Mucosa of stomach (tissue), 1 donor: Measurements from ENCODE around the gene OXLD1.
"Not testable (repeated sequence)": the region's sequence is repeated elsewhere in the genome, so short reads cannot be mapped to it uniquely, and the experiment has no call there.

Experiments
- H3K27me3 ChIP-seq: one replicate; pipeline ENCODE4 v1.7.0; 2013; ENCODE audit warnings: mild to moderate bottlenecking, low read length; ENCODE audit not compliant: control insufficient read depth, insufficient read depth
- H3K36me3 ChIP-seq: one replicate; pipeline ENCODE4 v1.7.0; 2013; ENCODE audit warnings: low read length; ENCODE audit not compliant: control insufficient read depth, insufficient read depth
- H3K4me1 ChIP-seq: one replicate; pipeline ENCODE4 v1.7.0; 2013; ENCODE audit warnings: mild to moderate bottlenecking, low read length; ENCODE audit not compliant: control insufficient read depth, insufficient read depth
- H3K4me3 ChIP-seq: one replicate; pipeline ENCODE4 v1.7.0; 2013; ENCODE audit warnings: low read length
- H3K9ac ChIP-seq: one replicate; pipeline ENCODE4 v1.7.0; 2013; ENCODE audit warnings: mild to moderate bottlenecking, low read length, moderate library complexity
- H3K9me3 ChIP-seq: one replicate; pipeline ENCODE4 v1.7.0; 2013; ENCODE audit warnings: mild to moderate bottlenecking, low read length, moderate library complexity; ENCODE audit not compliant: control insufficient read depth
- donor health status: Pancreatic carcinoma.

OXLD1 gene

DNA sequence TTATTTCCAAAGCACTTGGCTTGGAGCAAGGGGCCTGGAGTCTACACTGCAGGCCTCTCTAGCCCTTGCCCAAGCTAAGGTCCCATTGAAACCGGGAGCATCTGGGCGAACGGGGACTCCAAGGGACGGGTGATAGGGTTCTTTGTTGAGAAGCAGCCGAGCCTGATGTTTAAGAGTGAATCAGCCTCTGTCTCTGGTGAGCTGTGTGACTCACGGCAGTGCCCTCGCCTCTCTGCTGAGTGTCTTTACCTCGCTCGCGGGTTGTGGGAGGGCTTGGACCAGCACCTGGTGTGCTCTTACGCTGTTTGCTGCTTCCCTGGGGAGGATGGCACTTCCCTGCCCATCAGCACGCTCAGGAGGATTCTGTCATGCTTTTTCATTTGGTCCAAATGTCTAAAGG lies 18.7 kb upstream of the OXLD1 start:
- Histone ChIP-seq H3K36me3 (no peaks in the 10 kb centered on the region), H3K4me1 (peaks cover 14% of the 10 kb centered on the region), H3K4me3 (peak overlapping the region; percentile 87), H3K9ac (peak overlapping the region; percentile 87), H3K9me3 (no peaks in the 10 kb centered on the region), H3K27me3 (no peaks in the 10 kb centered on the region)

DNA sequence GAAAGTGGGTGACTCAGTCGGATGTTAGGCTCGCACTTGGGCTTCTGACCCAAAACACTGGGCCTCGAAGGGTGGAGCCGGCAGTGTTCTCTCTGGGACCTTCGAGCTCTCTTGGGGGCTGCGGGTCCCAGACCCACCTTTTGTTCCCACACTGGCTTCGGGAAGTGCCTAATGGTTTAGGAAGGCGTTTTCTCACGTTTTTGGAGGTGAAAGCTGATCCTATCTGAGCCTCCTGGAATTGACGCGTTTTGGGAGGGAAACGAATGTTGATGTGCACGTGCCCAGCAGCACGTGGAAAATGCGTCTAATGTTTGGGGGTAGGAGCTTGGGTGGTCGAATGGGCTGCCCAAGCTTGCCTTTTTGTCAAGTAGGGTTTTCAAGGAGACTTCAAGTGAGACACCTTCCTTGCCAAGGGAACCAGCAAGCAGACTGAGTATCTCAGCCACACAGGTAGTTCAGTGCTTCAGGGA lies 18.1 kb upstream of the OXLD1 start:
- peak overlapping the region; percentile 87 for H3K9ac ChIP-seq
- peak overlapping the region; percentile 87 for H3K4me3 ChIP-seq
- no peaks in the 10 kb centered on the region for H3K27me3 ChIP-seq
- no peaks in the 10 kb centered on the region for H3K36me3 ChIP-seq
- peaks cover 14% of the 10 kb centered on the region for H3K4me1 ChIP-seq
- no peaks in the 10 kb centered on the region for H3K9me3 ChIP-seq

GRCh38 chr17:81683584-81684441 lies 17.4 kb upstream of the OXLD1 start, which contains the start of the genes ARL16 and HGS:
TSS of gene ARL16 (minus strand) at chr17:81683797. CDS start at chr17:81683753, 44 bp downstream.
TSS of gene HGS (plus strand) at chr17:81684011. CDS start at chr17:81684067, 56 bp downstream.
- Histone ChIP-seq H3K9me3 (no peaks in the 10 kb centered on the region), H3K9ac (peak within 1 kb of the TSS; percentile 87), H3K4me3 (peak within 1 kb of the TSS; percentile 87), H3K36me3 (no peaks in the 10 kb centered on the region), H3K4me1 (peaks cover 14% of the 10 kb centered on the region), H3K27me3 (no peaks in the 10 kb centered on the region)

GRCh38 chr17:81683208-81683583 lies 16.8 kb upstream of the OXLD1 start:
- Histone ChIP-seq H3K27me3 (no peaks in the 10 kb centered on the region), H3K9ac (peak overlapping the region; percentile 87), H3K9me3 (no peaks in the 10 kb centered on the region), H3K4me3 (peak overlapping the region; percentile 87), H3K36me3 (no peaks in the 10 kb centered on the region), H3K4me1 (peaks cover 14% of the 10 kb centered on the region)

DNA sequence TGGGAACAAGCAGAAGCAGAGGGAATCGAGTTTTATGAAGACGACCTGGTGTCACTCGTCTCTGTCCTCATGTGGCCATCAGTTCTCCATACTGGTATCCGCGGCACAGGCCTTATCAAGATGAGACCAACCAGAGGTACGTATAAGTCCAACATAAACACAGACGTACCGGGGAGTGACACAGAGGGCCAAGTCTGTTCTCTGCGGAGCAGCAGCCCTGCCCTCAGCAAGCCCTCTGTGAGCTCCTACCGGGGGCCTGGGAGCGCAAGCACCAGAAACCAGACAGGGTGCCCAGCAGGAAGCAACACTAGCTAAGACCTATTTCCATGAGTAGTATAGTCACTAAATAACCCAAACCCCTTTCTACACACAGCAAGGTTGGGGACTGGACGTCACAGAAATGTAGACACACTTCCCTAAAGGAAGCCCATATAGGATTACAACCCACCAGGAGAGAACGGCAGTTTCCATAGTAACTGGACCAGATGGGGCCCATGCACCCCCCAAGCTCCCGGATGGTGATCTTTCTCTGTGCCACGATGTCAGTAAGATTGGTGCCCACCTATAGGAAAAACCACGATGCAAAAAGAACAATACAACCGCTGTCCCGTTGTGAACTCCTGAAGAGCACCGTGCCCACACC lies 16.3 kb upstream of the OXLD1 start:
- H3K4me1 ChIP-seq: peaks cover 14% of the 10 kb centered on the region
- H3K27me3 ChIP-seq: no peaks in the 10 kb centered on the region
- peak overlapping the region; percentile 87 for H3K4me3 ChIP-seq
- no peaks in the 10 kb centered on the region for H3K9me3 ChIP-seq
- H3K36me3 ChIP-seq: no peaks in the 10 kb centered on the region
- H3K9ac ChIP-seq: peak overlapping the region; percentile 87

DNA sequence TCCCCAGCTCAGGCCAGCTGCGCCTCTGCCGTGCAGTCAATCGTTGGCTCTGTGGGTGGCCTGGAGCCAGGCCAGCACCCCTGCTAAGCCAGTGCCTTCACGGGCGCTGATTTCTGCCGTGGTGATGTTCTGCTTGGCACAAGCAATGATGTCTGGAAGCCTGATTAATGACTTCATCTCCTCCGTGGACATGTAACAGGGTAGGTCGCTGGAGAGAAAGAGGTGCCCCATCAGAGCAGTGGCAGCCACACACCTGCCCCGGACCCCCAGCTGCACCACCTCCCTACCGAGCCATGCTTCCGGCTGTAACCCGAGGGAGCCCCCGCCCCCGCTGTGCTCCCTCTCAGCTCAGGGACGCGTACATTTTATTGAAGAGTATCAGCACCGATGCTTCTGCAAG lies 15.3 kb upstream of the OXLD1 start:
- Histone ChIP-seq H3K36me3 (no peaks in the 10 kb centered on the region), H3K4me3 (no peak overlapping the region), H3K9me3 (no peaks in the 10 kb centered on the region), H3K27me3 (no peaks in the 10 kb centered on the region), H3K4me1 (peaks cover 14% of the 10 kb centered on the region), H3K9ac (no peak overlapping the region)

DNA sequence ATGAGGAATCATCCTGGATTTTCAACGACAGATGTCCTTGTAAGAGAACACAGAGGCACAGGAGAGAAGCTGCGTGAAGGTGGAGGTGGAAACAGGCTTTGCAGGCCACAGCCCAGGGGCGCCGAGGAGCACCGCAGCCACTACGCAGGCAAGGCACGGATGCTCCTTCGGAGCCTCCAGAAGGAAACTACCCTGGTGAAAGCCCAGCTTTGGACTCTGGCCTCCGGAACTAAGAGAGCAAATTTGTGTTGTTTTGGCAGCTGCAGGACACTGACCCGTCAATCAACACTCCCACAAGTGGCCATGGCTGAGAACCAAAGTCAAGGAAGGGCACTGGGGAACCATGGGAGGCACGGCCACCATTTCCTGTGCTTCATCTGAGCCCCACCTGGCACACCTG lies 13.7 kb upstream of the OXLD1 start:
- Histone ChIP-seq H3K4me1 (peaks cover 8% of the 10 kb centered on the region), H3K4me3 (no peak overlapping the region), H3K9ac (no peak overlapping the region)

DNA sequence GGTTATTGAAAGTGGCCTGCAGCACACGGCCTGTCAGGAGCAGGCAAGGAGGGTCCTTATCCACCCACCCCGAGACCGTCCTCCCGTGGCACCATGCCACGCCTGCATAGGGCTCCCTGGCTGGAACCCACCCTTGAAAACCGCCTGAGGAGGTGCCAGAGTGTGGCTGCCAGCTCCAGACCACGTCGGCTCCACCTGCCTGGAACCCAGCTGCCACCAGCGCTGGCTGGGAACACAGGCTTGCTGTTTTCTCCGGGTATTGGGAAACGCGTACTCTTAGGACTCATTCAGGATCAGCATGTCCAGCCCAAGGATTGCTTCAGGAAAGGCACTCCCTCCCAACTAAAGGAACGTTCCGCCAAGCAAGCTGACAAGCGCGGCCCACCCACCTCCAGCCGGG lies 10.5 kb upstream of the OXLD1 start:
- Histone ChIP-seq H3K9ac (no peak overlapping the region), H3K4me3 (no peak overlapping the region), H3K36me3 (peaks cover 3% of the 10 kb centered on the region), H3K4me1 (no peaks in the 10 kb centered on the region), H3K27me3 (no peaks in the 10 kb centered on the region), H3K9me3 (no peaks in the 10 kb centered on the region)

More for the DNA sequence above, 13.7 kb upstream of the OXLD1 start:
- H3K9me3 ChIP-seq: no peaks in the 10 kb centered on the region
- H3K27me3 ChIP-seq: no peaks in the 10 kb centered on the region
- no peaks in the 10 kb centered on the region for H3K36me3 ChIP-seq

DNA sequence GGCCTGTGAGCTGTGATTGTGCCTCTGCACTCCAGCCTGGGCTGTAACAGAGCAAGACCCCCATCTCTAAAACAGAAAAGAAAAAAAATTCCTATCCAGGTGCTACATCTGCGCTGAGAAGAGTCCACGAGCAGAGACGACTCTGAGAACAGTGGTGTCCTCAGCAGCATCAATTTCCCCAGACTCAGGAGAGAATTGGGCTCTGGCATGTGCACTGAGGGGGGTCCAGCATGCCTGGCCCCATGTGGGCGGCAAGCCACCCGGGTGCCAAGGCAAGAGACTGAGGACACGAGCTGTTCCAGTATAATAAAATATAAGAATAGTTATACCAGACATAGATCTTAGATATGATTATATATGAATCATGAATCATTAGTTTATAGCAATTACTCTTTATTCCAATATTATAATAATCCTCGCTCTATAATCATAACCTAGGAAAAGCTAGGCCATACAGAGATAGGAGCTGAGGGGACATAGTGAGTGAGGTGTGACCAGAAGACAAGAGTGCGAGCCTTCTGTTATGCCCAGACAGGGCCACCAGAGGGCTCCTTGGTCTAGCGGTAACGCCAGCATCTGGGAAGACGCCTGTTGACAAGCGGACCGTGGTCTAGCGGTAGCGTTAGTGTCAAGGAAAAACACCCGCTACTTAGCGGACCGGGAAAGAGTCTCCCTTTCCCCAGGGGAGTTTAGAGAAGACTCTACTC lies 9.3 kb upstream of the OXLD1 start:
- not testable (repeated sequence) for H3K9ac ChIP-seq, H3K27me3 ChIP-seq, H3K9me3 ChIP-seq, H3K4me1 ChIP-seq, H3K36me3 ChIP-seq, H3K4me3 ChIP-seq

GRCh38 chr17:81673561-81674258 lies 7.3 kb upstream of the OXLD1 start:
- Histone ChIP-seq H3K36me3 (peaks cover 7% of the 10 kb centered on the region), H3K9me3 (no peaks in the 10 kb centered on the region), H3K4me1 (no peaks in the 10 kb centered on the region), H3K4me3 (no peak overlapping the region), H3K27me3 (no peaks in the 10 kb centered on the region), H3K9ac (no peak overlapping the region)

GRCh38 chr17:81672954-81673353 lies 6.5 kb upstream of the OXLD1 start:
- H3K27me3 ChIP-seq: no peaks in the 10 kb centered on the region
- peaks cover 1% of the 10 kb centered on the region for H3K4me1 ChIP-seq
- peaks cover 7% of the 10 kb centered on the region for H3K36me3 ChIP-seq
- no peak overlapping the region for H3K9ac ChIP-seq
- no peaks in the 10 kb centered on the region for H3K9me3 ChIP-seq
- no peak overlapping the region for H3K4me3 ChIP-seq
